MM.1S (cell line): ENCODE measurements around the gene ZNF3.

Experiments
- DNase-seq: peaks from one replicate; pipeline ENCODE4 v3.0.0-alpha.2; 2015
- H2AFZ ChIP-seq: fragments of 300-600 bp; sonication (generic); 2 replicates; pipeline ENCODE4 v1.6.0; 2016; ENCODE audit warnings: antibody characterized with exemption, low read length
- H3F3A ChIP-seq: fragments of 300-600 bp; sonication (generic); 2 replicates; pipeline ENCODE4 v1.6.1; 2016; ENCODE audit warnings: mild to moderate bottlenecking, antibody characterized with exemption, low read length, moderate library complexity, mixed read lengths; ENCODE audit not compliant: insufficient read depth
- H3K27ac ChIP-seq: fragments of 300-600 bp; sonication (generic); 2 replicates; pipeline ENCODE4 v1.5.1; 2016; ENCODE audit warnings: mild to moderate bottlenecking, low read length
- H3K27me3 ChIP-seq: fragments of 300-600 bp; sonication (generic); replicated peaks from 2 replicates; pipeline ENCODE4 v1.6.0; 2016; ENCODE audit warnings: low read length; ENCODE audit not compliant: insufficient read depth
- H3K36me3 ChIP-seq: fragments of 300-600 bp; sonication (generic); replicated peaks from 2 replicates; pipeline ENCODE4 v1.6.1; 2016; ENCODE audit warnings: mild to moderate bottlenecking, low read length, mixed read lengths; ENCODE audit not compliant: insufficient read depth
- H3K4me1 ChIP-seq: fragments of 300-600 bp; sonication (generic); 2 replicates; pipeline ENCODE4 v1.6.1; 2016; ENCODE audit warnings: low read length, mixed read lengths
- H3K4me2 ChIP-seq: fragments of 300-600 bp; sonication (generic); 2 replicates; pipeline ENCODE4 v1.6.0; 2016; ENCODE audit warnings: low read depth, low read length
- H3K4me3 ChIP-seq: fragments of 300-600 bp; sonication (generic); 2 replicates; pipeline ENCODE4 v1.5.1; 2016; ENCODE audit warnings: low read length, mixed read lengths
- H3K79me2 ChIP-seq: fragments of 300-600 bp; sonication (generic); 2 replicates; pipeline ENCODE4 v1.6.1; 2016; ENCODE audit warnings: mixed run types, low read length, mixed read lengths
- H3K9ac ChIP-seq: fragments of 300-600 bp; sonication (generic); 2 replicates; pipeline ENCODE4 v1.6.1; 2016; ENCODE audit warnings: low read length, mixed read lengths
- H3K9me2 ChIP-seq: fragments of 300-600 bp; sonication (generic); replicated peaks from 2 replicates; pipeline ENCODE4 v1.6.1; 2016; ENCODE audit warnings: mild to moderate bottlenecking, low read length, mixed read lengths; ENCODE audit not compliant: insufficient read depth
- H3K9me3 ChIP-seq: fragments of 300-600 bp; sonication (generic); replicated peaks from 2 replicates; pipeline ENCODE4 v1.6.1; 2016; ENCODE audit warnings: mild to moderate bottlenecking, low read length, mixed read lengths; ENCODE audit not compliant: insufficient read depth
- H4K20me1 ChIP-seq: fragments of 300-600 bp; sonication (generic); 2 replicates; pipeline ENCODE4 v1.6.1; 2016; ENCODE audit warnings: mild to moderate bottlenecking, low read length, moderate library complexity, mixed read lengths; ENCODE audit not compliant: insufficient read depth
- EZH2 ChIP-seq: fragments of 300-600 bp; sonication (generic); optimal IDR thresholded peaks from 2 replicates; pipeline ENCODE3; 2017; ENCODE audit warnings: low read depth, mild to moderate bottlenecking, antibody characterized with exemption, low read length, mixed read lengths
- EZH2phosphoT487 ChIP-seq: fragments of 300-600 bp; sonication (generic); IDR thresholded peaks from 2 replicates; pipeline ENCODE4 v1.6.1; 2018; ENCODE audit warnings: antibody characterized with exemption, low read length
- TF ChIP-seq, protein P1 (sequence below): fragments of 300-600 bp; sonication (generic); IDR thresholded peaks from 2 replicates; pipeline ENCODE4 v1.5.1; 2016; ENCODE audit warnings: antibody characterized with exemption, low read length, mixed read lengths

Gene ZNF3

DNA sequence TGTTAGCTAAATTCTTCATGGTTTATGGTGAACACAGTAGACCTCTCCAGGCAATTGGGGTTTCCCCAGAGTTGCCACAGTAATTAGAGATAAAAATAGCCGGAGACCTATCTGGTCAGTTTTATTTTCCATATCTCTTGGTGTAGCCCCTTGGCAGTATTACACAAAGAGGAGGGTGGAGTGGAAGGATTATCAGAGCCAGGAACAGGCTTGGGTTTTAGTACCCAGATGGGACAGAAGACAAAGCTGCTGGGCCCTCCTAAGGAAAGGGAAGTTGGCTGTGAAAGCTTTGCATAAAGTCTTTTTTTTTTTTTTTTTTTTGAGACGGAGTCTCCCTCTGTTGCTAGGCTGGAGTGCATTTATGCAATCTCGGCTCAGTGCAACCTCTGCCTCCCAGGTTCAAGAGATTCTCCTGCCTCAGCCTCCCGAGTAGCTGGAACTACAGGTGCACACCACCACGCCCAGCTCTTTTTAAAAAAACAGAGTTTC, 22.2 kb downstream of the ZNF3 start:
- Histone ChIP-seq H2AFZ (no peak overlapping the region), H3K4me3 (no peak overlapping the region), H3K79me2 (no peaks in the 10 kb centered on the region), H3K27ac (no peak overlapping the region), H4K20me1 (no peaks in the 10 kb centered on the region), H3K9me2 (no peaks in the 10 kb centered on the region), H3K4me2 (no peak overlapping the region), H3K9me3 (no peaks in the 10 kb centered on the region), H3K27me3 (no peaks in the 10 kb centered on the region), H3F3A (no peaks in the 10 kb centered on the region), H3K36me3 (no peaks in the 10 kb centered on the region), H3K4me1 (no peaks in the 10 kb centered on the region), H3K9ac (no peak overlapping the region)
- DNase-seq = no peak
- TF ChIP-seq, protein P1, sequence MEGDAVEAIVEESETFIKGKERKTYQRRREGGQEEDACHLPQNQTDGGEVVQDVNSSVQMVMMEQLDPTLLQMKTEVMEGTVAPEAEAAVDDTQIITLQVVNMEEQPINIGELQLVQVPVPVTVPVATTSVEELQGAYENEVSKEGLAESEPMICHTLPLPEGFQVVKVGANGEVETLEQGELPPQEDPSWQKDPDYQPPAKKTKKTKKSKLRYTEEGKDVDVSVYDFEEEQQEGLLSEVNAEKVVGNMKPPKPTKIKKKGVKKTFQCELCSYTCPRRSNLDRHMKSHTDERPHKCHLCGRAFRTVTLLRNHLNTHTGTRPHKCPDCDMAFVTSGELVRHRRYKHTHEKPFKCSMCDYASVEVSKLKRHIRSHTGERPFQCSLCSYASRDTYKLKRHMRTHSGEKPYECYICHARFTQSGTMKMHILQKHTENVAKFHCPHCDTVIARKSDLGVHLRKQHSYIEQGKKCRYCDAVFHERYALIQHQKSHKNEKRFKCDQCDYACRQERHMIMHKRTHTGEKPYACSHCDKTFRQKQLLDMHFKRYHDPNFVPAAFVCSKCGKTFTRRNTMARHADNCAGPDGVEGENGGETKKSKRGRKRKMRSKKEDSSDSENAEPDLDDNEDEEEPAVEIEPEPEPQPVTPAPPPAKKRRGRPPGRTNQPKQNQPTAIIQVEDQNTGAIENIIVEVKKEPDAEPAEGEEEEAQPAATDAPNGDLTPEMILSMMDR = no peak
- TF ChIP-seq EZH2phosphoT487 (no peak), EZH2 (no peak)

DNA sequence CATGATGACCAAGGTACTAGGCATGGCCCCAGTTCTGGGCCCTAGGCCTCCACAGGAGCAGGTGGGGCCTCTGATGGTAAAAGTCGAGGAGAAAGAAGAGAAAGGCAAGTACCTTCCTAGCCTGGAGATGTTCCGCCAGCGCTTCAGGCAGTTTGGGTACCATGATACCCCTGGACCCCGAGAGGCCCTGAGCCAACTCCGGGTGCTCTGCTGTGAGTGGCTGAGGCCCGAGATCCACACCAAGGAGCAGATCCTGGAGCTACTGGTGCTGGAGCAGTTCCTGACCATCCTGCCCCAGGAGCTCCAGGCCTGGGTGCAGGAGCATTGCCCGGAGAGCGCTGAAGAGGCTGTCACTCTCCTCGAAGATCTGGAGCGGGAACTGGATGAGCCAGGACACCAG, 24.5 kb downstream of the ZNF3 start:
- Histone ChIP-seq H3K4me1 (no peaks in the 10 kb centered on the region), H3K9me2 (no peaks in the 10 kb centered on the region), H3K27ac (no peak overlapping the region), H3F3A (no peaks in the 10 kb centered on the region), H3K36me3 (no peaks in the 10 kb centered on the region), H3K79me2 (no peaks in the 10 kb centered on the region), H3K9ac (no peak overlapping the region), H4K20me1 (no peaks in the 10 kb centered on the region), H3K4me2 (no peak overlapping the region), H3K9me3 (no peaks in the 10 kb centered on the region), H3K27me3 (no peaks in the 10 kb centered on the region), H2AFZ (no peak overlapping the region), H3K4me3 (no peak overlapping the region)
- TF ChIP-seq, protein P1 = no peak
- TF ChIP-seq EZH2 (no peak), EZH2phosphoT487 (no peak)
- no peak for DNase-seq

DNA sequence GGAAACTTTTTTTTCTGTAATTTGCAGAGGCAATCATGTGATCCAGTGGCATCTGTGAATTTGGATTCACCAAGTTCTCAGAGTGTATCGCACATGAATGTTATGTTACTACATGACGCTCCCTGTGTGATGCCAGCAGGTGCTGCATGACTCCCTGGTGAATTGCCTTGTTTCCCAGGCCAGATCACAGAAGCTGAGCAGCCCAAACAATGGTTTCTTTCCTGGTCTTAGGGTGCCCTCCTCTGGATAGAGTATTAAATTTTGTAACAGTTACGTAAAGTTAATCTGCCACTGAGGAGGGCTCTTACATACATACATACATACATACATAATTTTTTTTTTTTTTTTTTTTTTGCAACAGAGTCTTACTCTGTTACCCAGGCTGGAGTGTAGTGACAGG, 28.3 kb downstream of the ZNF3 start:
- no peaks in the 10 kb centered on the region for H3F3A ChIP-seq
- H3K79me2 ChIP-seq = no peaks in the 10 kb centered on the region
- H3K9ac ChIP-seq = no peak overlapping the region
- TF ChIP-seq EZH2 = no peak
- TF ChIP-seq EZH2phosphoT487 = no peak
- TF ChIP-seq, protein P1 = 0 out of 2 replicates have a peak, but pooled peaks have one; percentile 18
- no peak overlapping the region for H2AFZ ChIP-seq
- no peaks in the 10 kb centered on the region for H3K9me3 ChIP-seq
- no peak overlapping the region for H3K4me3 ChIP-seq
- H3K9me2 ChIP-seq = no peaks in the 10 kb centered on the region
- no peaks in the 10 kb centered on the region for H3K36me3 ChIP-seq
- no peak overlapping the region for H3K27ac ChIP-seq
- no peaks in the 10 kb centered on the region for H4K20me1 ChIP-seq
- DNase-seq = peak; percentile 41
- H3K4me2 ChIP-seq = no peak overlapping the region
- H3K27me3 ChIP-seq = no peaks in the 10 kb centered on the region
- H3K4me1 ChIP-seq = peaks cover 3% of the 10 kb centered on the region; the same call in 1 of the 2 replicates
